ENCODE results near the gene THSD4.

Gene THSD4

DNA sequence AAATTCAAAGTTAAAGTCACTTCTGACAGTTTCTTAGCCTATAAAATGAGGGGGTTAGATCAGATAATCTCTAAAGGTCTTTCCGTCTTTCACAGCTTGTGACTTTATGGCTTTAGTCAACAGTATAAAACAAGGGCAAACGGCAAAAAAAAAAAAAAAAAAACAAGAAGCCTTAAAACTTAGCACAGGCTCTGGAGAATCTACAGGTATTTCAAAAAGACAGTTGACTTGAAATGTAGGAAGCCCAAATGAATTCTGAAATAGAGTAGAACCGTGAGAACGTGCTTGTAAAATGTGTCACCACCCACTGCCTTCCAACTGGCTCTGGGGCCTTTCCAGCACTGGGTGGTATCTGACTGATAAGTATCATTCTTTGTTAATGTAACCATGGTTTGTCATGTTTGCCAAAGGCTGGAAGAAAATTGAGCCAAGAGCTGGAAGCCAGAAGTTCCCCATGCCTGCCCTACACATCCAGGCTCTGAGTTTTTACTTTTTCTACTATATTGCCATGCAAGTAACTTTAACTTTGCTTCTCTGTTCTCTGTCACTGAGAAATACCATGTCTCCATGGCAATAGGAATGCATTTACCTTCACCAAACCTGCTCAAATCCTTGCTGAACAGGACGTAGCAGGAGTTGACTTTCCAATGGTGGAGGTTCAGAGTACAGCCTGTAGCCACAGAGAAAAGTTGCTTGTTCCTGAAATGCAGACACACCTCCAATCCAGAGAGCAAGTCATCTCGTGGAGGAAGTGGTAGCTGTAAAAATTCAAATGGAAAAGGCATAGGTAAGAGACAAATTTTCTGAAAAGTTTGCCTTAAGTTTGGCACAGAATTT lies 35.8 kb upstream of the THSD4 start:
- no peak for TF ChIP-seq SUZ12 (IDR thresholded peaks at IDR 0.05; ENCODE audit: extremely low read depth, insufficient read depth, insufficient read length)
- no peak for TF ChIP-seq ZNF274 (IDR thresholded peaks at IDR 0.05; ENCODE audit: low read depth, low read length)
- no peak for TF ChIP-seq YY1 (IDR thresholded peaks at IDR 0.05; ENCODE audit: insufficient read depth, insufficient read length)
- no peak overlapping the region for H3K4me3 ChIP-seq (ENCODE audit: insufficient read length, low read depth)
- peaks cover 59% of the 10 kb centered on the region for H3K27me3 ChIP-seq (ENCODE audit: insufficient read depth, insufficient read length)
- H3K36me3 ChIP-seq (ENCODE audit: insufficient read depth, insufficient read length, low read length): no peaks in the 10 kb centered on the region
- H3K9ac ChIP-seq (ENCODE audit: insufficient read length, low read depth): no peak overlapping the region
- no peaks in the 10 kb centered on the region; the same call in 1 of the 2 replicates for H3K9me3 ChIP-seq (ENCODE audit: insufficient read depth, low read length)
- H3K4me1 ChIP-seq (ENCODE audit: insufficient read depth, insufficient read length): no peaks in the 10 kb centered on the region
- DNase-seq (ENCODE audit: low read depth, low spot score): no peak

DNA sequence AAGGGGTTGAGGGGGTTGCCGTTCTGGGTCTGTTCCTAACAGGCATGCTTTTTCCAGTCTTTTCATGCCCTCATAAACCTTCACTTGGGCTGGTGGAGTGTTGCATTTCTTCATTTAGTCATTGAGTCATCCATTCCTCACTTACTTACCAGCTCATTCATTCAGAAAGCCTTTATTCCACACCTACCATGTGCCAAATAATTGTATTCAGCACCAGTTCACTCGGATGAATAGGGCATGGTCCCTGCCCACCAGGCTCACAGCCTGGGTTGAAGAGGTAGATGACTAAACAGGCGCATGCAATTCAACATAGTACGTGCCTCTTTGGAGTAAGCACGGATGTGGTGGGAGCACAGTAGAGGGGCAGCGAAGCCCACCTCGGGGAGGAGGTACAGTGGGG lies 35.1 kb upstream of the THSD4 start:
- Histone ChIP-seq H3K4me3 (ENCODE audit: insufficient read length, low read depth) (no peak overlapping the region), H3K9ac (ENCODE audit: insufficient read length, low read depth) (no peak overlapping the region), H3K4me1 (ENCODE audit: insufficient read depth, insufficient read length) (peaks cover 6% of the 10 kb centered on the region), H3K27me3 (ENCODE audit: insufficient read depth, insufficient read length) (peaks cover 67% of the 10 kb centered on the region), H3K9me3 (ENCODE audit: insufficient read depth, low read length) (no peaks in the 10 kb centered on the region; the same call in 1 of the 2 replicates), H3K36me3 (ENCODE audit: insufficient read depth, insufficient read length, low read length) (no peaks in the 10 kb centered on the region)
- no peak for DNase-seq (ENCODE audit: low read depth, low spot score)
- no peak for TF ChIP-seq ZNF274 (IDR thresholded peaks at IDR 0.05; ENCODE audit: low read depth, low read length)
- TF ChIP-seq YY1 (IDR thresholded peaks at IDR 0.05; ENCODE audit: insufficient read depth, insufficient read length): no peak
- no peak for TF ChIP-seq SUZ12 (IDR thresholded peaks at IDR 0.05; ENCODE audit: extremely low read depth, insufficient read depth, insufficient read length)

DNA sequence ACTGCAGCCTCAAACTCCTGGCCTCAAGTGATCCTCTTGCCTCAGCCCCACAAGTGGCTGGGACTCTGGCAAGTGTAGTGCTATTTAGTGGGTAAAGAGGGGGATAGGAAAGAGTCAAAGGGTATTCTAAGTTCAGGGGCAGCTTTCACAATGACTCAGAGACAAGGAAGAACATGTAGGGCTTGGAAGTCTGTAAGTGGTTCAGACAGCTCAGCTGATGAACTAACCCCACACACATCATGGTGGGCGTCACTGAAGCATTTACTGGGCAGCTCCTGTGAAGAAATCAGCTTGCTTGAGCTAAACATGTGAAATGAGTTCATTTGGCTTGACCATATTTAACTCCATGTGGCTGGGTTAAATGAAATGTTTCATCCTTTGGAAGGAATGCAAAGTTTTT lies 34.6 kb upstream of the THSD4 start:
- H3K4me3 ChIP-seq (ENCODE audit: insufficient read length, low read depth): no peak overlapping the region
- no peaks in the 10 kb centered on the region for H3K36me3 ChIP-seq (ENCODE audit: insufficient read depth, insufficient read length, low read length)
- no peaks in the 10 kb centered on the region; the same call in 1 of the 2 replicates for H3K9me3 ChIP-seq (ENCODE audit: insufficient read depth, low read length)
- TF ChIP-seq SUZ12 (IDR thresholded peaks at IDR 0.05; ENCODE audit: extremely low read depth, insufficient read depth, insufficient read length) (no peak), YY1 (IDR thresholded peaks at IDR 0.05; ENCODE audit: insufficient read depth, insufficient read length) (no peak), ZNF274 (IDR thresholded peaks at IDR 0.05; ENCODE audit: low read depth, low read length) (no peak)
- peaks cover 7% of the 10 kb centered on the region for H3K4me1 ChIP-seq (ENCODE audit: insufficient read depth, insufficient read length)
- H3K9ac ChIP-seq (ENCODE audit: insufficient read length, low read depth): no peak overlapping the region
- H3K27me3 ChIP-seq (ENCODE audit: insufficient read depth, insufficient read length): peaks cover 71% of the 10 kb centered on the region
- no peak for DNase-seq (ENCODE audit: low read depth, low spot score)

DNA sequence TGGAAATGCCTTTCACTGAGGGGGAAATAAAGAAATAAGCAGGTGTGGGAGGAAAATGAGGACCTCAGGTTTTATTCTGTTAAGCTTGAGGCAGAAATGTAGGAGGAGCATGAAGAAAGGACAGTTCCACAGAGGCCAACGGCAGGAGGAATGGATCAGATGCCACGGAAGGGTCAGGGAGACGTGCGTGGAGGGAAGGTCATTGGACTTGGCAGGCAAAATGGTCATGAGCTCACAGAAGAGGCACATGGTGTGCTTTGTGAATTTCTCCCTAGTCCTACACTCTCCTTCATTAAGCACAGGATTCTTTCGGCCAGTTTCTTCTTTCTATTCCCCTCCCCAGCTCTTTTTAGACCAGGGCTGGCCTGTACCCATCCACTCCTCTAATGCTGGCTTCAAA lies 32.5 kb upstream of the THSD4 start:
- peaks cover 13% of the 10 kb centered on the region; the same call in 1 of the 2 replicates for H3K9me3 ChIP-seq (ENCODE audit: insufficient read depth, low read length)
- no peak overlapping the region for H3K9ac ChIP-seq (ENCODE audit: insufficient read length, low read depth)
- no peak for DNase-seq (ENCODE audit: low read depth, low spot score)
- peaks cover 89% of the 10 kb centered on the region for H3K27me3 ChIP-seq (ENCODE audit: insufficient read depth, insufficient read length)
- peaks cover 14% of the 10 kb centered on the region for H3K4me1 ChIP-seq (ENCODE audit: insufficient read depth, insufficient read length)
- H3K36me3 ChIP-seq (ENCODE audit: insufficient read depth, insufficient read length, low read length): no peaks in the 10 kb centered on the region
- TF ChIP-seq YY1 (IDR thresholded peaks at IDR 0.05; ENCODE audit: insufficient read depth, insufficient read length): no peak
- no peak for TF ChIP-seq ZNF274 (IDR thresholded peaks at IDR 0.05; ENCODE audit: low read depth, low read length)
- TF ChIP-seq SUZ12 (IDR thresholded peaks at IDR 0.05; ENCODE audit: extremely low read depth, insufficient read depth, insufficient read length): no peak
- H3K4me3 ChIP-seq (ENCODE audit: insufficient read length, low read depth): no peak overlapping the region

DNA sequence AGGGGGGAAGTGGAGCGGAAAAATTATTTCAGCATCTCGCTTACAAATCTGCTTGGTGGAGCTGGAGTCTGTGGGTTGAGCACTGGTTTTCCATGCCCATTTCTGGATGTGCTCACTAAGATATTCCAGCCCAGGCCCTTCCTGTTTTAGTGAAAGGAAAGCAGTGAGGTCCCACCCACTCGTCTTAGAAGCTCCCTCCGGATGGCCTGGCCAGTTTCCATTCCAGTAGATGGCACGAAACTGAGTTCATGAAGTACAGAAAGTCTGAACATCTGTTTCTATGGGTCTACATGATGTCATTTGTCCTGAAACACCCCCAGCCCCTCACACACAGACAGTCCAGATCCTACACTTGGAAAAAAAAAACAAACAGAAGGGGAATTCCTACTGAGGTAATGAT lies 31.9 kb upstream of the THSD4 start:
- H3K36me3 ChIP-seq (ENCODE audit: insufficient read depth, insufficient read length, low read length): no peaks in the 10 kb centered on the region
- TF ChIP-seq SUZ12 (IDR thresholded peaks at IDR 0.05; ENCODE audit: extremely low read depth, insufficient read depth, insufficient read length) (no peak), YY1 (IDR thresholded peaks at IDR 0.05; ENCODE audit: insufficient read depth, insufficient read length) (no peak), ZNF274 (IDR thresholded peaks at IDR 0.05; ENCODE audit: low read depth, low read length) (no peak)
- H3K4me1 ChIP-seq (ENCODE audit: insufficient read depth, insufficient read length): peaks cover 14% of the 10 kb centered on the region
- no peak for DNase-seq (ENCODE audit: low read depth, low spot score)
- H3K9me3 ChIP-seq (ENCODE audit: insufficient read depth, low read length): peaks cover 13% of the 10 kb centered on the region; the same call in 1 of the 2 replicates
- no peak overlapping the region for H3K9ac ChIP-seq (ENCODE audit: insufficient read length, low read depth)
- H3K4me3 ChIP-seq (ENCODE audit: insufficient read length, low read depth): no peak overlapping the region
- peaks cover 93% of the 10 kb centered on the region for H3K27me3 ChIP-seq (ENCODE audit: insufficient read depth, insufficient read length)

DNA sequence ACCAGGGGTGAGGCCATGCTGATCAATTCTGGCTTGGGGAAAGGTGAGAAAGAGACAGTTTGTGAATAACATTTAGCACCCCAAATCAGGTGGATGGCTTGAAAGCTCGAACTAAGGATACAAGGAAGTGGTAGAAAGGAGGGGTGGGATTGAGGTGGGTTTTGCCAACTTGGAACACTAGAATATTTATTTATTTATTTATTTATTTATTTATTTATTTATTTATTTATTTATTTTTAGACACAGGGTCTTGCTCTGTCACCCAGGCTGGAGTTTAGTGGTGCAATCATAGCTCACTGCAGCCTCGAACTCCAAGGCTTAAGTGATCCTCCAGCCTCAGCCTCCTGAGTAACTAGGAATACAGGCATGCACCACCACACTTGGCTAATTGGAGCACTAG lies 31.0 kb upstream of the THSD4 start:
- no peak for DNase-seq (ENCODE audit: low read depth, low spot score)
- H3K36me3 ChIP-seq (ENCODE audit: insufficient read depth, insufficient read length, low read length): no peaks in the 10 kb centered on the region
- peaks cover 14% of the 10 kb centered on the region for H3K4me1 ChIP-seq (ENCODE audit: insufficient read depth, insufficient read length)
- H3K4me3 ChIP-seq (ENCODE audit: insufficient read length, low read depth): no peak overlapping the region
- peaks cover 96% of the 10 kb centered on the region for H3K27me3 ChIP-seq (ENCODE audit: insufficient read depth, insufficient read length)
- no peak overlapping the region for H3K9ac ChIP-seq (ENCODE audit: insufficient read length, low read depth)
- TF ChIP-seq SUZ12 (IDR thresholded peaks at IDR 0.05; ENCODE audit: extremely low read depth, insufficient read depth, insufficient read length): no peak
- peaks cover 19% of the 10 kb centered on the region; the same call in 1 of the 2 replicates for H3K9me3 ChIP-seq (ENCODE audit: insufficient read depth, low read length)

DNA sequence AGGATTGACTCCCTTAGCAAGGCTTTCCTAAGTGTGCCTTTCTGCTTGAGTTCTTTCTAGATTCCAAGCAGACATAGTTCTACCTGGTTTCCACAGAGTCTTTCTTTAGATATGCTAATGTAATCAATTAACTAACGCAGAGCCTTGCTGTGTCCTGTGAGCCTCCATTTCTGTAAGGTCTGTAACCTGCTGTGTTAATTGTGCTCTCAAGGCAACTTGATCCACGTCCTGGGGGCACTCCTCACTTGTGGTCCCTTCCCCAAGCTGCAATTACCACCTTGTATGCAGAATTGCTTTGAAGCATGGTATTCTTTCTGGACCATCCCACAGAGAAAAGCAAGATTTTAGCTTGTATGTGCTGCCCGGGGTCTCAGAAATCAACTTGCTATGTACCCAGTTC lies 29.5 kb upstream of the THSD4 start:
- no peak for TF ChIP-seq ZNF274 (IDR thresholded peaks at IDR 0.05; ENCODE audit: low read depth, low read length)
- TF ChIP-seq SUZ12 (IDR thresholded peaks at IDR 0.05; ENCODE audit: extremely low read depth, insufficient read depth, insufficient read length): no peak
- TF ChIP-seq YY1 (IDR thresholded peaks at IDR 0.05; ENCODE audit: insufficient read depth, insufficient read length): no peak
- Histone ChIP-seq H3K4me1 (ENCODE audit: insufficient read depth, insufficient read length) (peaks cover 14% of the 10 kb centered on the region), H3K9ac (ENCODE audit: insufficient read length, low read depth) (no peak overlapping the region), H3K27me3 (ENCODE audit: insufficient read depth, insufficient read length) (peaks cover 96% of the 10 kb centered on the region), H3K9me3 (ENCODE audit: insufficient read depth, low read length) (peaks cover 19% of the 10 kb centered on the region; the same call in 1 of the 2 replicates), H3K4me3 (ENCODE audit: insufficient read length, low read depth) (no peak overlapping the region), H3K36me3 (ENCODE audit: insufficient read depth, insufficient read length, low read length) (no peaks in the 10 kb centered on the region)
- peak; percentile 76 for DNase-seq (ENCODE audit: low read depth, low spot score)

All from NT2/D1 (cell line).